Breast epithelium (tissue), 4 donors: ENCODE measurements around the gene ARL6IP1. TPM values are rescaled to one million over a fixed set of nuclear protein-coding genes. Genes with fewer than 3 reads are reported as not detected.
A peak's percentile ranks its signal among the peaks of the same experiment; 100 is the strongest.
"Not testable (repeated sequence)": the region's sequence is repeated elsewhere in the genome, so short reads cannot be mapped to it uniquely, and the experiment has no call there.

ENCODE experiments used
- DNase-seq, 2 donors: peaks; one replicate each; pipeline ENCODE4 v3.0.0-alpha.2; 2019; ENCODE audit warnings: low spot score in 2 of 2
- H3K27ac ChIP-seq, 2 donors: fragments of 200-600 bp; sonication (generic) in 1 of 2; one replicate each; pipeline ENCODE4 v1.5.1; 2016 to 2019; ENCODE audit warnings: mild to moderate bottlenecking in 1 of 2
- H3K27me3 ChIP-seq, 2 donors: fragments of 200-600 bp; sonication (generic) in 1 of 2; one replicate each; pipeline versions ENCODE4 v1.5.1 to v1.6.0; 2017 to 2019; ENCODE audit warnings: control low read depth in 1 of 2, mild to moderate bottlenecking in 1 of 2
- H3K36me3 ChIP-seq: fragments of 200-600 bp; one replicate; pipeline ENCODE4 v1.5.1; 2019
- H3K4me1 ChIP-seq, 2 donors: fragments of 200-600 bp; sonication (generic); one replicate each; pipeline ENCODE4 v1.5.1; 2016 to 2019; ENCODE audit warnings: control low read depth in 1 of 2
- H3K4me3 ChIP-seq, 3 donors: fragments of 200-600 bp; sonication (generic); 1 replicate in 2 of 3; 2 replicates in 1 of 3; pipeline ENCODE4 v1.5.1; 2016 to 2019; ENCODE audit warnings: mild to moderate bottlenecking in 3 of 3, moderate library complexity in 2 of 3
- H3K9me3 ChIP-seq, 2 donors: fragments of 200-600 bp; sonication (generic) in 1 of 2; one replicate each; pipeline ENCODE4 v1.5.1; 2016 to 2019; ENCODE audit warnings: control low read depth in 1 of 2
- CTCF ChIP-seq, 3 donors: fragments of 450-650 bp; IDR thresholded peaks; one replicate each; pipeline ENCODE4 v1.5.1; 2016 to 2017; ENCODE audit warnings: antibody characterized with exemption in 3 of 3, mild to moderate bottlenecking in 3 of 3, moderate library complexity in 3 of 3
- intact Hi-C: fragments of 100-400 bp; cut with DNase I; formaldehyde crosslinking; loops from one replicate; pipeline ENCODE4 v1.15.1; 2023; ENCODE audit warnings: low total_unique reads
- total RNA-seq, 3 donors: library from RNA; depleted of rRNA; stranded (reverse); fragments of >200 nt; gene quantifications; one replicate each; pipeline ENCODE4 v1.1.0, GENCODE V29; 2016

ARL6IP1 gene
- total RNA-seq, 3 donors from 2014 or later: 199 to 368 (median 302) TPM

DNA sequence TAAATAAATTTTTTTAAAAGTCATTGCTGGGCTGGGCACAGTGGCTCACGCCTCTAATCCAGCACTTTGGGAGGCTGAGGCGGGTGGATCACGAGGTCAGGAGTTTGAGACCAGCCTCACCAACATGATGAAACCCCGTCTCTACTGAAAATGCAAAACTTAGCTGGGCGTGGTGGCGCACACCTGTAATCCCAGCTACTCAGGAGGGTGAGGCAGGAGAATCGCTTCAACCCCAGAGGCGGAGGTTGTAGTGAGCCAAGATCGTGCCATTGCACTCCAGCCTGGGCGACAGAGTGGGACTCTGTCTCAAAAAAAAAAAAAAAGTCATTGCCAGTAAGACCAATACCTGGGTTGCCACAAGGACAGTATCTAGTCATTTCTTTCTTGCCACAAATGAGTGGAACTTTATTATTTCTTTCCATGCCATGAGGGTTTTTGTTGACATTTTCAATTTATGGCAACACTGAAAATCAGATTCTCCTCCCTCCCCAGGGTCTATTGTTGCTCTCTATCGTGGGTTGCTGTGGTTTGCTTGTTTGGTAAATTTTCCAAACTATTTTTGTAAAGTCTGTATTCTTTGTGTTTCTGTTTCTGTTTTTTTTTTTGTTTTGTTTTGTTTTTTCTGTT is 30.9 kb downstream of the ARL6IP1 start:
- intact Hi-C loops, H3K9me3 ChIP-seq, H3K27ac ChIP-seq, H3K4me3 ChIP-seq, DNase-seq, H3K36me3 ChIP-seq, H3K4me1 ChIP-seq, H3K27me3 ChIP-seq: not testable (repeated sequence)

DNA sequence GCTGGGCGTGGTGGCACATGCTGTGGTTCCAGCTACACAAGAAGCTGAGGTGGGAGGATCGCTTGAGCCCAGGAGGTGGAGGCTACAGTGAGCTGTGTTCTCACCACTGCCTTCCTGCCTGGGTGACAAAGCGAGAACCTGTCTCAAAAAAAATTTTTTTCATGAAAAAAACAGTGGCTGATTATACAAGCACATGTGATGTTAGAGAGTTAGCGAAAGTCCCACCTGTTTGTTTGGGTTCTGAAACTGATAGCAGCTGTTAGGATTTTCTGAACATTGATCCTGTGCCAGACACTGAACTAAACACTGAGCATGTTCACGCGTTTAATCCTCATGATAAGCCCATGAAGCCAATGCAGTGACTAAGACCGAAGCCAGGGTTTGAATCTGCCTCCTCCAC is 34.1 kb downstream of the ARL6IP1 start:
- H3K27ac ChIP-seq, H3K4me3 ChIP-seq, intact Hi-C loops, DNase-seq, H3K36me3 ChIP-seq, H3K4me1 ChIP-seq, H3K9me3 ChIP-seq, H3K27me3 ChIP-seq: not testable (repeated sequence)

DNA sequence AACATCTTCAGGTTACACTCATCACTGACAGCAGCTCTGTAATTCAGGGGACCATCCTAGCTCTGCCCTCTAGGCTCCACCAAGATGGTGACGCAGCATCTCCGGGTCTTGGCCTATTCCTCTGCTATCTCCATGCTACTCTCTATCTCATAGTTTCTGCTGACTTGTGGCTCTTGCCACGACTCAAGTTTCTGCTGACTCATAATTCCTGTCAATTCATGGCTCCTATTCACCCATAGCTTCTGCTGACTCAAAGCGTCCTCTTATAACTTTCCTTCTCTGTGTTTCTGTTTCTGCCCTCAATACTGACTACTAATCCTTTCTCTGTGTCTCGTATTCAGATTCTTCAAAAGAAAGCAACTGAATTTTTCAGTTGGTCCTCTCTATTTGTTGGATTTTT is 38.6 kb downstream of the ARL6IP1 start:
- H3K27ac ChIP-seq, H3K4me1 ChIP-seq, DNase-seq, H3K36me3 ChIP-seq, intact Hi-C loops, H3K9me3 ChIP-seq, H3K27me3 ChIP-seq, H3K4me3 ChIP-seq: not testable (repeated sequence)

DNA sequence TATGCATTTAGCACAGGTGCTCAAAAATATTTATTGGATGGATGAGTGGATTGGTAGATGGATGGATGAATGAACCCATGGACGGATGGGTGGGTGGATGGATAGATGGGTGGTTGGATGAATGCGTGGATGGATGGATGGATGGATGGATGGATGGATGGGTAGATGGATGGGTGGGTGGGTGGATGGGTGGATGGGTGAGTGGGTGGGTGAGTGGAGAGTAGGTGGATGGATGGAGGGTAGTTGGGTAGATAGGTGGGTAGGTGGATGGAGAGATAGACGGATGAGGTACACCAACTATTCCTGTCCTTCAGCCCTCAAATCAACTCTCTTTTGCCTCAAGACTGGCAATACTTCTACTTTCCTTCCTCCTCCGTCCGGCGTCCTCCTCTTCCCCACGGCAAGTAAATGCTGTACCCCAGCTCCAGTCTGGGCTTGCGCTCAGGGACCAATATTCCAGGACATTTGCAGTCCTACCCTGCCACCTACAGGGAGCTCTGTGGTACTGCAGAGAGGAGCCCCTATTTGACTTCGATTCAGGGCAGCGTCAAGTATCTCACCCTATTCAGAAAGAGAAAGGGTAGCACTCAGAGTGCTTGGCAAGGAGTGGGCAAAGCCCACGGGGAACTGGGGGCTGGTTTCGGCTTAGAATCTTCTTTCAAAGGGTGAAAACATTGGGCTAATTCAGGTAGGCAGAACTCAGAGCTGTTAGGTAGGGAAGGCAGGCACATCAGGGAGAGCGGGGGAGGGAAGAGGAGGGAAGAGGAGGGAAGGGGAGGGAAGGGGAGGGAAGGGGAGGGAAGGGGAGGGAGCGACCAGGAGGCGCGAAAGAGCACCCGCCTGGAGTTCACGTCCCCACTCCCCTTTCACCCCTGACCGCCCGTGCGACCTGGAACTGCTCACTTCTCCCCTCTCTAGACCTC is 41.5 kb downstream of the ARL6IP1 start:
- H3K9me3 ChIP-seq, H3K36me3 ChIP-seq, H3K27me3 ChIP-seq, H3K27ac ChIP-seq, H3K4me3 ChIP-seq, intact Hi-C loops, H3K4me1 ChIP-seq: not testable (repeated sequence)
- peak in 2 of 3 donors; percentile 34 to 64 for TF ChIP-seq CTCF (IDR thresholded peaks at IDR 0.05)
- DNase-seq: peak in 1 of 2 donors; percentile 26

GRCh38 chr16:18757960-18758660 is 43.2 kb downstream of the ARL6IP1 start:
- H3K4me3 ChIP-seq, H3K27me3 ChIP-seq, H3K36me3 ChIP-seq, H3K27ac ChIP-seq, DNase-seq, H3K4me1 ChIP-seq, H3K9me3 ChIP-seq, intact Hi-C loops: not testable (repeated sequence)

DNA sequence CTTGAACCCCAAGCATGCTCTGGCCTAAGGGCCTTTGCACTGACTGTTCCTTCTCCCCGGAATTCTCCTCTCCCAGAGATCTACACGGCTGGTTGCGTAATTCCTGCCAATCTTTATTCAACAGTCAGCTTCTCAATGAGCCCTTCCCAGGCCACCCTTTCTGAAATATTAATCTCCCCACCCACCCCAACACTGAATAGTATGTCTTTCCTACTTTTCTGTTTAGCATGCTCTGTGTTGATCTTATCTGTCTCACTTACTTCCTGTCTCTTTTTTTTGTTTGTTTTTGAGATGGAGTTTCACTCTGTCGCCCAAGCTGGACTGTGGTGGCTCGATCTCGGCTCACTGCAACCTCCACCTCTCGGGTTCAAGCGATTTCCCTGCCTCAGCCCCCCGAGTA is 44.7 kb downstream of the ARL6IP1 start:
- H3K27me3 ChIP-seq, H3K36me3 ChIP-seq, intact Hi-C loops, H3K4me1 ChIP-seq, DNase-seq, H3K27ac ChIP-seq, H3K4me3 ChIP-seq, H3K9me3 ChIP-seq: not testable (repeated sequence)

DNA sequence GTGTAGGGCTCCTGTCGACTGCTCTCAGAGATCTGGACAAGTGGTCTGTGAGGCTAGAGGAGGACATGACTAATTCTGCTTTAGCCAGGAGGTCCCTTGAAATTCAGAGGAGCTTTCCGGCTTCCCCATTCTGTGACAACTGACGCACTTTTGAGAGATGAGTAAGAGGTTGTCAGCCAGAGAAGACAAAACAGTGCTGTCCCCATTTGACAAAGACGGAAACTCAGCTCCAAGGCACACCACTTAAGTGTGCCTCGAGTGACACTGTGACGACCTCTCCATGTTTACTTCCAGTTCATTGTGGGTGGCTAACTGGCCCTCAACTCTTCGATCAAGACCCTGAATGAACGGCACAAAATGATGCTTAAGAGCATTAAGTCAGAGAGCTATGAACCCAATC is 58.5 kb downstream of the ARL6IP1 start:
- H3K9me3 ChIP-seq, H3K27me3 ChIP-seq, H3K4me3 ChIP-seq, DNase-seq, H3K27ac ChIP-seq, intact Hi-C loops, H3K36me3 ChIP-seq, H3K4me1 ChIP-seq: not testable (repeated sequence)

Other genes starting within 250 kb of the ARL6IP1 start
- 10 to 100 TPM; 39.5 to 67.2 (median 49.3) TPM for gene NOMO2, start 239.5 kb downstream of the ARL6IP1 start, total RNA-seq
- 1,000 to 10,000 TPM; 2,031 to 3,077 (median 2,955) TPM for gene RPS15A, start 11.2 kb downstream of the ARL6IP1 start, total RNA-seq
- gene SMG1, start 124.9 kb upstream of the ARL6IP1 start, total RNA-seq: 100 to 1,000 TPM; 107 to 132 (median 110) TPM
- 1 to 10 TPM in 1 of 3 donors, under 1 TPM in 2; 0.64 to 1.3 (median 0.73) TPM for gene TMC7, start 182.4 kb upstream of the ARL6IP1 start, total RNA-seq